ENCODE results near the gene HOXA11.
A peak's percentile ranks its signal among the peaks of the same experiment; 100 is the strongest.

HOXA11 gene

GRCh38 chr7:27139334-27140125 is 45.5 kb downstream of the HOXA11 start:
- Histone ChIP-seq H3K9ac (ENCODE audit: low read length) (peak overlapping the region; percentile 85), H3K36me3 (ENCODE audit: control insufficient read depth, insufficient read depth, low read length) (no peaks in the 10 kb centered on the region), H3K27me3 (ENCODE audit: control insufficient read depth, insufficient read depth, low read length) (peaks cover 100% of the 10 kb centered on the region), H3K4me1 (ENCODE audit: control insufficient read depth, insufficient read depth, low read length) (peaks cover 14% of the 10 kb centered on the region; the same call in 1 of the 2 replicates), H3K27ac (ENCODE audit: low read depth, low read length) (peak overlapping the region; percentile 38; the same call in 1 of the 2 replicates), H3K9me3 (ENCODE audit: control insufficient read depth, insufficient read depth, low read depth, low read length) (no peaks in the 10 kb centered on the region), H3K4me3 (ENCODE audit: low read depth, low read length) (peak overlapping the region; percentile 48)

- peaks cover 13% of the 10 kb centered on the region; the same call in 1 of the 2 replicates for H3K4me1 ChIP-seq (ENCODE audit: control insufficient read depth, insufficient read depth, low read length)
- H3K4me3 ChIP-seq (ENCODE audit: low read depth, low read length): peak overlapping the region; percentile 48
- peaks cover 100% of the 10 kb centered on the region for H3K27me3 ChIP-seq (ENCODE audit: control insufficient read depth, insufficient read depth, low read length)
- no peaks in the 10 kb centered on the region for H3K9me3 ChIP-seq (ENCODE audit: control insufficient read depth, insufficient read depth, low read depth, low read length)
- peak overlapping the region; percentile 85 for H3K9ac ChIP-seq (ENCODE audit: low read length)
- no peak overlapping the region; the same call in 1 of the 2 replicates for H3K27ac ChIP-seq (ENCODE audit: low read depth, low read length)
- H3K36me3 ChIP-seq (ENCODE audit: control insufficient read depth, insufficient read depth, low read length): no peaks in the 10 kb centered on the region
These were observed 46.1 kb downstream of the HOXA11 start for GRCh38 chr7:27138985-27139333.

GRCh38 chr7:27138472-27138871 is 46.6 kb downstream of the HOXA11 start:
- H3K9ac ChIP-seq (ENCODE audit: low read length): peak overlapping the region; percentile 85
- no peak overlapping the region; the same call in 1 of the 2 replicates for H3K27ac ChIP-seq (ENCODE audit: low read depth, low read length)
- H3K4me1 ChIP-seq (ENCODE audit: control insufficient read depth, insufficient read depth, low read length): peaks cover 11% of the 10 kb centered on the region; the same call in 1 of the 2 replicates
- no peaks in the 10 kb centered on the region for H3K9me3 ChIP-seq (ENCODE audit: control insufficient read depth, insufficient read depth, low read depth, low read length)
- H3K27me3 ChIP-seq (ENCODE audit: control insufficient read depth, insufficient read depth, low read length): peaks cover 100% of the 10 kb centered on the region
- H3K4me3 ChIP-seq (ENCODE audit: low read depth, low read length): peak overlapping the region; percentile 48; the same call in 1 of the 2 replicates
- no peaks in the 10 kb centered on the region for H3K36me3 ChIP-seq (ENCODE audit: control insufficient read depth, insufficient read depth, low read length)

DNA sequence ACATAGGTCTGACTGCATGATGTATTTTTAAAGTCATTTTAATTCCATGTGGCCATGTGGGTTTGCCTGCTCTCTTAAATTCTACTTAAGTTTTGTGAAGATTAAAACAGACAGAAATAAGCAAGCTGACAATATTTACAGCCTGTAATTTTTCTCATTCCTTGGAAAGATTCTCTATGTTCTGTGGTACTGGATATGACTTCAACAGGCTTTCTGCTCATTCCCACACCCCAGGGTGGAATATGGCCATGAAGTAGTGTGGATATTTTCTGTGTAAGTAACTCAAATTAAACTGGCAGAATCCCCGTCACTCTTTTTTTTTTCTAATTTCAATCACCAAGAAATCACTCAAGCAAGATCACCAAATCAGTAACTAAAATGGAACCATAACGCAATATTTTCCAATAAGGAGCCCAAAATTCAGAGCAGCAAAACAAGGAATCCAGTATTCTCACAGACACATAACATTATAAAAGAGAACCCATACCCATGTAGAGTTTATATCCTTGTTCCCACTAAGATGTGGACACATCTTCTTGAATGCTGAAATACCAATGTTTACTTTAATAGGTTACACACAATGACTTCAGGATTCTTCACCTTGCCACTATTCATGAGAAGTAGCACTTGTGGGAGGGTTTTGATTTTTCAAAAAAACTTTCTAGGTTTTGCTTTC is 47.3 kb downstream of the HOXA11 start:
- Histone ChIP-seq H3K27ac (ENCODE audit: low read depth, low read length) (no peak overlapping the region), H3K9ac (ENCODE audit: low read length) (peak overlapping the region; percentile 85), H3K9me3 (ENCODE audit: control insufficient read depth, insufficient read depth, low read depth, low read length) (no peaks in the 10 kb centered on the region), H3K4me3 (ENCODE audit: low read depth, low read length) (peak overlapping the region; percentile 48; the same call in 1 of the 2 replicates), H3K4me1 (ENCODE audit: control insufficient read depth, insufficient read depth, low read length) (peaks cover 11% of the 10 kb centered on the region; the same call in 1 of the 2 replicates), H3K27me3 (ENCODE audit: control insufficient read depth, insufficient read depth, low read length) (peaks cover 100% of the 10 kb centered on the region), H3K36me3 (ENCODE audit: control insufficient read depth, insufficient read depth, low read length) (no peaks in the 10 kb centered on the region)

DNA sequence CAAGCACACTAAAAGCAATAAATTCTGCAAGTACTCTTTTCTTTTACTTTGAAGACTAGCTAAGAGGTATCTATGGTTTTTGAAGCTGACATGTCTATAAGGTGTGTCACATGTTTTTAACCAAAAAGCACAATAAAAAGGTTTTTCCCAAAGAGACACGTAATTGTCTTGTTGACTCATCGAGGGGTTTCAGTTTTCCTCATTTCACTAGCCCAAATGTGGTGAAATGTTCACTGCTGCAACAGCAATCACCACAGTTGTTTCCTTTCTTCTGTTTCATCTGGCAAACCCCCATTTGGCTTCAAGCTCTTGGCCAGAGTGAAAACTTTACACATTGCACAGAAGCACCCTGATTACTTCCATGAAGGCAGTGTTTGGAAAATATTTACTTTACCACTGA is 50.6 kb downstream of the HOXA11 start:
- H3K4me3 ChIP-seq (ENCODE audit: low read depth, low read length): no peak overlapping the region; the same call in 1 of the 2 replicates
- peak overlapping the region; percentile 17 for H3K9ac ChIP-seq (ENCODE audit: low read length)
- H3K36me3 ChIP-seq (ENCODE audit: control insufficient read depth, insufficient read depth, low read length): no peaks in the 10 kb centered on the region
- H3K27me3 ChIP-seq (ENCODE audit: control insufficient read depth, insufficient read depth, low read length): peaks cover 100% of the 10 kb centered on the region
- H3K4me1 ChIP-seq (ENCODE audit: control insufficient read depth, insufficient read depth, low read length): peaks cover 4% of the 10 kb centered on the region; the same call in 1 of the 2 replicates
- H3K27ac ChIP-seq (ENCODE audit: low read depth, low read length): no peak overlapping the region
- no peaks in the 10 kb centered on the region for H3K9me3 ChIP-seq (ENCODE audit: control insufficient read depth, insufficient read depth, low read depth, low read length)

DNA sequence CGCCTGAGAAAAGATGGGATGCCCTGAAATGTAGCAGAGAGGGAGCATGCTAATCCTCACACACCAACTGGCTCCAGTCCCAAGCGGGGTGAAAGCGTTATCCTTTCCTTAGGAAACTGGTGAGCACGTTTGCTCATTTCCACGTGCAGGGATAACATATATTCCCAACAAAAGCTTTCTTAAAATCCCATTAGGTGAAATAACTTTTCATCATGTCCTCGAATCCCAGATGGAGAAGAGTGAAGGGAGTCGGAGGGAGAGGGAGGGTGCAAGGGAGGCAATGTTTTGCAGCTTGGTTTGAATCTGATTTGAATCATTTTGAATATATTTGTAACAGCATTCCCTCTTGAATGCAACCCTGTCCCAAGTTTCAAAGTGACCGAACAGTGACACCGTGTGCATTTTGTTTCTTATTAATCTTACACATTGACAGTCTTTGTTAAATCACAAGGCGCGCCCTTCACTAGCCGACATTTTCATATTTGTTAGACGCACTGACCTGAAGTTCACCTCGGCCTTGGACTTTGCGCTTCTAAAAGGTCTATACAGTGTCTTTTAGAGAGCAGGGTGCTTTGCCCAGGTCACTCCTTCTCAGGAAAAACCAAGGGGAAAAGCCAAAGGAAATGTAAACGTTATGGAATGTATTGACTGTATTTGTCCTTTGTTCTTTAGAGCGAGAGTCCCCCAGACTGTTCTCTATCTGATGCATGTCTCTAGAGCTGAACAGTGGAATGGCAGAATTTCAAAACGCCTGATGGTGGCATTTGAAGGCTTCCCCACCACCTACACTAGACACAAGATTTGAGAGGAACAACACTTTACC is 51.4 kb downstream of the HOXA11 start:
- Histone ChIP-seq H3K27me3 (ENCODE audit: control insufficient read depth, insufficient read depth, low read length) (peaks cover 100% of the 10 kb centered on the region), H3K36me3 (ENCODE audit: control insufficient read depth, insufficient read depth, low read length) (no peaks in the 10 kb centered on the region), H3K9me3 (ENCODE audit: control insufficient read depth, insufficient read depth, low read depth, low read length) (no peaks in the 10 kb centered on the region), H3K9ac (ENCODE audit: low read length) (peak overlapping the region; percentile 39), H3K4me3 (ENCODE audit: low read depth, low read length) (no peak overlapping the region; the same call in 1 of the 2 replicates), H3K4me1 (ENCODE audit: control insufficient read depth, insufficient read depth, low read length) (peaks cover 4% of the 10 kb centered on the region; the same call in 1 of the 2 replicates), H3K27ac (ENCODE audit: low read depth, low read length) (no peak overlapping the region)

DNA sequence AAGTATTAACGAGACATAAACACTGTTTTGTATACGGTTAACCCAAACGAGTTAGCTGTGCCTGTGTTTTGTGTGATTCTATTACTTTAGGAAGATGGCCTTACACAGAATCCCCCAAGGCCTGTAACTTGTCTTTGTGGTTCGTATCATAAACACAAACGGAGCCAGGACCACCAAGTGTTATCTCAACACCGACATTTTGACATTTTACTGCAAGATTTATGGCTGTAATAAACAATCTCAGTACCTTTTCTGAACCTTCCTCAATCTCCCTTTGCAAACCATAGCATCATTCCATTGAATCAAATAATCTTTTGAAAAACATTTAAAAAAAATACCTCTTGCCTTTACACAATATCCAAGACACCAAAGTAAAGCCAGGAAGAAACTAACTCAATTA is 52.1 kb downstream of the HOXA11 start:
- H3K27me3 ChIP-seq (ENCODE audit: control insufficient read depth, insufficient read depth, low read length): peaks cover 100% of the 10 kb centered on the region
- no peak overlapping the region for H3K9ac ChIP-seq (ENCODE audit: low read length)
- no peaks in the 10 kb centered on the region for H3K36me3 ChIP-seq (ENCODE audit: control insufficient read depth, insufficient read depth, low read length)
- H3K27ac ChIP-seq (ENCODE audit: low read depth, low read length): no peak overlapping the region
- H3K9me3 ChIP-seq (ENCODE audit: control insufficient read depth, insufficient read depth, low read depth, low read length): no peaks in the 10 kb centered on the region
- peaks cover 4% of the 10 kb centered on the region; the same call in 1 of the 2 replicates for H3K4me1 ChIP-seq (ENCODE audit: control insufficient read depth, insufficient read depth, low read length)
- no peak overlapping the region; the same call in 1 of the 2 replicates for H3K4me3 ChIP-seq (ENCODE audit: low read depth, low read length)

DNA sequence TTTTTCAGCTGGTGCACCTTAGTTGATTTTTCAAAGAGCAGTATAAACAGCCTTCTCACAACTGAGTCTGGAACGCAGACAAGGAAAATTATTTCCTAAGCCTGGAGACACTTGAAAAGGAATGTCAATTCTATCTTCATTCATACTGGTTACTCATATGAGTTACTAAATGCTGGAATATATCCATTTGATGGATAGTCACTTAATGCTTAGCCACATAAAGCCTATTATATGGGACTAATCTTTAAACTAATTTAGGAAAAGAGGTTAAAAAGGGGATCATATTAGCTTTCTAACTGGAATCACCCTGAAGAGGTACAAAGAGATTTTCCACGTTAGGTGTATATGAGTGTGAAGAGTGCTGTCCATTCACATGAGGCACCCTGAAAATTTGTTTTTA is 52.8 kb downstream of the HOXA11 start:
- Histone ChIP-seq H3K9me3 (ENCODE audit: control insufficient read depth, insufficient read depth, low read depth, low read length) (no peaks in the 10 kb centered on the region), H3K27me3 (ENCODE audit: control insufficient read depth, insufficient read depth, low read length) (peaks cover 100% of the 10 kb centered on the region), H3K4me1 (ENCODE audit: control insufficient read depth, insufficient read depth, low read length) (peaks cover 4% of the 10 kb centered on the region; the same call in 1 of the 2 replicates), H3K27ac (ENCODE audit: low read depth, low read length) (no peak overlapping the region), H3K4me3 (ENCODE audit: low read depth, low read length) (no peak overlapping the region), H3K9ac (ENCODE audit: low read length) (peak overlapping the region; percentile 27), H3K36me3 (ENCODE audit: control insufficient read depth, insufficient read depth, low read length) (no peaks in the 10 kb centered on the region)

- no peak overlapping the region for H3K27ac ChIP-seq (ENCODE audit: low read depth, low read length)
- H3K9ac ChIP-seq (ENCODE audit: low read length): peak overlapping the region; percentile 15
- peaks cover 100% of the 10 kb centered on the region for H3K27me3 ChIP-seq (ENCODE audit: control insufficient read depth, insufficient read depth, low read length)
- no peaks in the 10 kb centered on the region for H3K36me3 ChIP-seq (ENCODE audit: control insufficient read depth, insufficient read depth, low read length)
- no peaks in the 10 kb centered on the region for H3K9me3 ChIP-seq (ENCODE audit: control insufficient read depth, insufficient read depth, low read depth, low read length)
- peak overlapping the region; percentile 64 for H3K4me3 ChIP-seq (ENCODE audit: low read depth, low read length)
- peaks cover 4% of the 10 kb centered on the region; the same call in 1 of the 2 replicates for H3K4me1 ChIP-seq (ENCODE audit: control insufficient read depth, insufficient read depth, low read length)
These were observed 53.6 kb downstream of the HOXA11 start for GRCh38 chr7:27131390-27131819.

Measured in HUES6 (cell line).